Nephron progenitor cell (in vitro differentiated cells): ENCODE data around the gene CTDSP1.

Source experiments
- DNase-seq: peaks from one replicate; pipeline ENCODE4 v3.0.0; 2021
- H3K27ac Mint-ChIP-seq: 2 replicates; pipeline ENCODE4 v1.8.0; 2021; ENCODE audit warnings: mild to moderate bottlenecking, moderate library complexity, mixed read lengths
- H3K27me3 Mint-ChIP-seq: 2 replicates; pipeline ENCODE4 v1.8.0; 2021; ENCODE audit warnings: mild to moderate bottlenecking, low read depth, mixed read lengths; ENCODE audit not compliant: poor library complexity
- H3K36me3 Mint-ChIP-seq: 2 replicates; pipeline ENCODE4 v1.8.0; 2021; ENCODE audit warnings: low read depth, mixed read lengths
- H3K4me1 Mint-ChIP-seq: 2 replicates; pipeline ENCODE4 v1.8.0; 2021; ENCODE audit warnings: mixed read lengths
- H3K4me3 Mint-ChIP-seq: 2 replicates; pipeline ENCODE4 v1.8.0; 2021; ENCODE audit warnings: mild to moderate bottlenecking, moderate library complexity, mixed read lengths
- H3K9me3 Mint-ChIP-seq: 2 replicates; pipeline ENCODE4 v1.8.0; 2021; ENCODE audit warnings: mild to moderate bottlenecking, moderate library complexity, mixed read lengths
- TF ChIP-seq, protein P1 (sequence below): fragments of 200-600 bp; sonication (generic); IDR thresholded peaks from 2 replicates; pipeline ENCODE4 v1.5.0; 2021; ENCODE audit warnings: antibody characterized with exemption

CTDSP1 gene

DNA sequence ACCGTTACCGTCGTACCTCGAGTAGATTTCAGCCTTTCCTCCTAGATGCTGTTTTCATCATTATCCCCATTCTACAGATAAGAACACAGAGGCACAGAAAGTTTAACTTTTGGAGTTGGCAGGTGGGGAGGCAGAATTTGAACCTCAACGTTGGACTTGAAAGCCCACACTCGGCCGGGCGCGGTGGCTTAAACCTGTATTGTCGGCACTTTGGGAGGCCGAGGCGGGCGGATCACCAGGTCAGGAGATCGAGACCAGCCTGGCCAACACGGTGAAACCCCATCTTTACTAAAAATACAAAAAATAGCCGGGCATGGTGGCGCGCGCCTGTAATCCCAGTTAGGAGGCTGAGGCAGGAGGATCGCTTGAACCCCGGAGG, 31.5 kb upstream of the CTDSP1 start:
- no peak for DNase-seq
- TF ChIP-seq, protein P1, sequence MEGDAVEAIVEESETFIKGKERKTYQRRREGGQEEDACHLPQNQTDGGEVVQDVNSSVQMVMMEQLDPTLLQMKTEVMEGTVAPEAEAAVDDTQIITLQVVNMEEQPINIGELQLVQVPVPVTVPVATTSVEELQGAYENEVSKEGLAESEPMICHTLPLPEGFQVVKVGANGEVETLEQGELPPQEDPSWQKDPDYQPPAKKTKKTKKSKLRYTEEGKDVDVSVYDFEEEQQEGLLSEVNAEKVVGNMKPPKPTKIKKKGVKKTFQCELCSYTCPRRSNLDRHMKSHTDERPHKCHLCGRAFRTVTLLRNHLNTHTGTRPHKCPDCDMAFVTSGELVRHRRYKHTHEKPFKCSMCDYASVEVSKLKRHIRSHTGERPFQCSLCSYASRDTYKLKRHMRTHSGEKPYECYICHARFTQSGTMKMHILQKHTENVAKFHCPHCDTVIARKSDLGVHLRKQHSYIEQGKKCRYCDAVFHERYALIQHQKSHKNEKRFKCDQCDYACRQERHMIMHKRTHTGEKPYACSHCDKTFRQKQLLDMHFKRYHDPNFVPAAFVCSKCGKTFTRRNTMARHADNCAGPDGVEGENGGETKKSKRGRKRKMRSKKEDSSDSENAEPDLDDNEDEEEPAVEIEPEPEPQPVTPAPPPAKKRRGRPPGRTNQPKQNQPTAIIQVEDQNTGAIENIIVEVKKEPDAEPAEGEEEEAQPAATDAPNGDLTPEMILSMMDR: no peak
- peaks cover 4% of the 10 kb centered on the region for H3K9me3 Mint-ChIP-seq
- H3K27ac Mint-ChIP-seq: no peak overlapping the region
- peaks cover 17% of the 10 kb centered on the region for H3K27me3 Mint-ChIP-seq
- no peaks in the 10 kb centered on the region for H3K36me3 Mint-ChIP-seq
- H3K4me1 Mint-ChIP-seq: peaks cover 45% of the 10 kb centered on the region
- H3K4me3 Mint-ChIP-seq: peak overlapping the region; percentile 72

DNA sequence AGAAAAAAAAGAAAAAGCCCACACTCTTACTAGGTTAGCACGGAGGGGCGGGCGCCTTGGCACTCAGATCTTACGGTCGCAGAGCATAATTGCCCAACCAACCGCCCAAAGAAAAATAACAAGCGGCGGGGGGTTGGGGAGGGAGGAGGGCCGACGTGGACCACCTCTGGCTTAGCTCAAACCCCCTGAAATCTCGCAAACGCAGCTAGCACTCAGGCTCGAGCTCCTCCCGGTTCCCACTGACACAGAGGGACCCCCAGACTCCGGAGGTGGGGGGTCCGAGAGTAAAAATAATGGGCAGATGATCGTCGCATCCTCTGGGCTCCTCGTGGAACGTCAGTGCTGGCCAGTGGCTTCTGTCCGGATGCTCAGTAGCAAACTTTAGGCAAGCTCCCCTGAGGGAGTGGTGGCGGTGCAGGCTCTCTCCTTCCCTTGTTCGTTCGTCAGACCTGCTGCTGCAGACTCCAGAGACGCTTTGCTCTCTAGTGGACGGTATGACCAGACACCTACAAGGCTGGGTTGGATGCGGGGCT, 31.0 kb upstream of the CTDSP1 start:
- peak; percentile 20 for DNase-seq
- TF ChIP-seq, protein P1: no peak
- H3K9me3 Mint-ChIP-seq: peaks cover 4% of the 10 kb centered on the region
- H3K36me3 Mint-ChIP-seq: no peaks in the 10 kb centered on the region
- no peak overlapping the region for H3K27ac Mint-ChIP-seq
- H3K4me3 Mint-ChIP-seq: peak overlapping the region; percentile 66
- peaks cover 17% of the 10 kb centered on the region for H3K27me3 Mint-ChIP-seq
- peaks cover 45% of the 10 kb centered on the region for H3K4me1 Mint-ChIP-seq

DNA sequence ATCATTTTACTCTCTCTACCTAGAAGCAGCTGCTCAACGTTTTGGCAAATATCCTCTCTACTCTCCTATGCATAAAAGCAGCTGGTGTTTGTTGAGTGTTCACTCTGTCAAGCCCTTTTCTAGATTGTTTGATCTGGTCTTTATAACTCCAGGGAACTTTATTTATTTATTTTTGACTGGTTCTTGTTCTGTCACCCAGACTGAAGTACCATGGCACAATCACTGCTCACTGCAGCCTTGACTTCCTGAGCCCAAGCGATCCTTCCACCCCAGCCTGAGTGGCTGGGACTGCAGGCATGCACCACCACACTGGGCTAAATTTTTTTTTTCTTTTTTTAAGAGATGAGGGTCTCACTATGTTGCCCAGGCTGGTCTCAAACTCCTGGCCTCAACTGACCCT, 30.3 kb upstream of the CTDSP1 start:
- no peaks in the 10 kb centered on the region for H3K36me3 Mint-ChIP-seq
- peaks cover 17% of the 10 kb centered on the region for H3K27me3 Mint-ChIP-seq
- peaks cover 4% of the 10 kb centered on the region for H3K9me3 Mint-ChIP-seq
- TF ChIP-seq, protein P1: no peak
- peaks cover 40% of the 10 kb centered on the region for H3K4me1 Mint-ChIP-seq
- DNase-seq: no peak
- H3K27ac Mint-ChIP-seq: no peak overlapping the region
- H3K4me3 Mint-ChIP-seq: no peak overlapping the region

DNA sequence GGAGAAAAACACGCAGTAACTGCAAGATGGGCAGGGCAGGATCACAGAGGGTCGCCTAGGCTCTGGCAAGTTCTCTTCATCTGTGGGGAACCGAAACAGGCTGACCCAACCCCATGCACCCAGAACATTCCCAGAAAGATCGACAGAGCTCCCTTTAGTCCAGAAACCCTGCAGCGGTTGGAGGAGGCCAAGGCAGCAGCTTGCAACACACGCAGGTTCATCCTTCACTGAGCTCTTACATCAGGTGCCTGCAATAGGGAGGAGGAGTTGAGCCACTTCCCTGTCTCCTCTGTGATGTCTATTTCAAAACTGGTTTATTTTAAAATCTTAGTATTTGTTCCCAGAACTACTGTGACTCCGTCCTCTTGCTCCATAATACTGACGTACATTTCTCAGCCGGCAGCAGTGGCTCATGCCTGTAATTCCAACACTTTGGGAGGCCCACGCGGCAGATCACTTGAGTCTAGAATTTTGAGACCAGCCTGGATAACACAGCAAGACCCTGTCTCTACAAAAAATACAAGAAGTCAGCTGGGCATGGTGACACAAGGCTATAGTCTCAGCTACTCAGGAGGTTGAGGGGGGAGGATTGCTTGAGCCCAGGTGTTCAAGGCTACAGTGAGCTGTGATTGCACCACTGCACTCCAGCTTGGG, 29.1 kb upstream of the CTDSP1 start:
- no peak for DNase-seq
- Mint-ChIP-seq H3K4me1 (peaks cover 33% of the 10 kb centered on the region), H3K27me3 (peaks cover 21% of the 10 kb centered on the region), H3K36me3 (no peaks in the 10 kb centered on the region), H3K9me3 (peaks cover 3% of the 10 kb centered on the region), H3K4me3 (no peak overlapping the region), H3K27ac (no peak overlapping the region)
- TF ChIP-seq, protein P1: no peak

DNA sequence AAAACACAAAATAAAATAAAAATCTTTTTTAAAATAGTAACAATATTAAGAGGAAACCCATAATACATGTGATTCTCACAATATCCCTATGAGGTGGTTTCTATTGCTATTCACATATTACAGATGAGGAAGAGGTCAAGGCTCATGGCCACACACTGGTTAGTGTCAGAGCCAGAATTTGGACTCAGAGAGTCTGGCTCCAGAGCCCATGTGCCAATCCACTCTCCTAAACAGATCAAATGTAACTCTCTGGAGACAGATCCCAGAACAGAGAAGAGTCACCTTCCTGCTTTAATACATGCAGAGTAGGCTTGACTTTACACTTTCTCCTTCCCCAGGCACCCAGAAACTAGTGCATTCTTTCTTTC, 27.7 kb upstream of the CTDSP1 start:
- DNase-seq: no peak
- Mint-ChIP-seq H3K27me3 (peaks cover 12% of the 10 kb centered on the region), H3K27ac (no peak overlapping the region)

More for the DNA sequence above, 27.7 kb upstream of the CTDSP1 start:
- TF ChIP-seq, protein P1: no peak
- no peaks in the 10 kb centered on the region for H3K9me3 Mint-ChIP-seq
- H3K36me3 Mint-ChIP-seq: no peaks in the 10 kb centered on the region
- peaks cover 33% of the 10 kb centered on the region for H3K4me1 Mint-ChIP-seq
- H3K4me3 Mint-ChIP-seq: no peak overlapping the region
